Measurements from ENCODE around the gene ADCY5.

- TF ChIP-seq CTCF (IDR thresholded peaks at IDR 0.05 in 2 of 3, conservative IDR thresholded peaks at IDR 0.05 in 1 of 3; ENCODE audit: borderline replicate concordance in 1 of 3, insufficient read depth in 1 of 3, low read depth in 2 of 3, low read length in 2 of 3) (no peak), EZH2phosphoT487 (IDR thresholded peaks at IDR 0.05; ENCODE audit: borderline replicate concordance) (no peak), MAX (IDR thresholded peaks at IDR 0.05) (no peak), ZBTB33 (IDR thresholded peaks at IDR 0.05; ENCODE audit: extremely low read depth, insufficient replicate concordance, low read length) (no peak), EZH2 (IDR thresholded peaks at IDR 0.05) (no peak), RAD21 (IDR thresholded peaks at IDR 0.05; ENCODE audit: low read depth) (no peak), SP1 (IDR thresholded peaks at IDR 0.05; ENCODE audit: low read depth) (no peak), POLR2AphosphoS5 (IDR thresholded peaks at IDR 0.05; ENCODE audit: low read depth, low read length) (no peak), FOSL1 (IDR thresholded peaks at IDR 0.05; ENCODE audit: low read depth) (no peak), SRF (IDR thresholded peaks at IDR 0.05; ENCODE audit: low read depth) (no peak)
These were observed 4.9 kb downstream of the ADCY5 start for GRCh38 chr3:123444023-123444422.
